ENCODE data around the gene TRIO.

- no peak for TF ChIP-seq CTCF (IDR thresholded peaks at IDR 0.05; ENCODE audit: insufficient read depth, low read length, poor library complexity, severe bottlenecking)
- TF ChIP-seq EZH2phosphoT487 (conservative IDR thresholded peaks at IDR 0.05; ENCODE audit: low read length): no peak
These were observed 34.5 kb downstream of the TRIO start for GRCh38 chr5:14177634-14178033.
